VCaP (cell line): ENCODE measurements around the gene SNX14.

Experiments used
- H3K27ac ChIP-seq: fragments of 450-650 bp; 2 replicates; pipeline ENCODE4 v1.5.1; 2017
- CTCF ChIP-seq: fragments of 450-650 bp; conservative IDR thresholded peaks from 2 replicates; pipeline ENCODE4 v1.5.1; 2017; ENCODE audit warnings: mild to moderate bottlenecking, moderate library complexity

The SNX14 gene

GRCh38 chr6:85468326-85468725 lies 125.3 kb downstream of the SNX14 start:
- no peak overlapping the region for H3K27ac ChIP-seq
- TF ChIP-seq CTCF = no peak

- peak overlapping the region; percentile 42 for H3K27ac ChIP-seq
- TF ChIP-seq CTCF = no peak
Observed at GRCh38 chr6:85465762-85466161, 127.9 kb downstream of the SNX14 start.

GRCh38 chr6:85464722-85465150 lies 128.9 kb downstream of the SNX14 start:
- TF ChIP-seq CTCF = no peak
- peak overlapping the region; percentile 42 for H3K27ac ChIP-seq

GRCh38 chr6:85464260-85464644 lies 129.4 kb downstream of the SNX14 start:
- TF ChIP-seq CTCF = no peak
- H3K27ac ChIP-seq = no peak overlapping the region

- no peak for TF ChIP-seq CTCF
- no peak overlapping the region for H3K27ac ChIP-seq
Observed at GRCh38 chr6:85463621-85464259, 129.9 kb downstream of the SNX14 start.

GRCh38 chr6:85462673-85463072 lies 131.0 kb downstream of the SNX14 start:
- H3K27ac ChIP-seq = peak overlapping the region; percentile 36

GRCh38 chr6:85461798-85462170 lies 131.9 kb downstream of the SNX14 start:
- TF ChIP-seq CTCF = no peak
- H3K27ac ChIP-seq = no peak overlapping the region

More at GRCh38 chr6:85462673-85463072, 131.0 kb downstream of the SNX14 start:
- no peak for TF ChIP-seq CTCF
